ENCODE results near the gene ATF6.
"Not testable (repeated sequence)": the region's sequence is repeated elsewhere in the genome, so short reads cannot be mapped to it uniquely, and the experiment has no call there.

The ATF6 gene

GRCh38 chr1:161779393-161779792, 13.3 kb downstream of the ATF6 start:
- DNase-seq (ENCODE audit: low spot score) = no peak

- DNase-seq (ENCODE audit: low spot score) = no peak
Observed at GRCh38 chr1:161781995-161782394, 15.9 kb downstream of the ATF6 start.

GRCh38 chr1:161782886-161783285, 16.8 kb downstream of the ATF6 start:
- no peak for DNase-seq (ENCODE audit: low spot score)

GRCh38 chr1:161784968-161785367, 18.8 kb downstream of the ATF6 start:
- DNase-seq (ENCODE audit: low spot score) = no peak

GRCh38 chr1:161787355-161787754, 21.2 kb downstream of the ATF6 start:
- no peak for DNase-seq (ENCODE audit: low spot score)

- DNase-seq (ENCODE audit: low spot score) = no peak
Observed at GRCh38 chr1:161790587-161791317, 24.6 kb downstream of the ATF6 start.

- DNase-seq (ENCODE audit: low spot score) = peak; percentile 33
Observed at GRCh38 chr1:161791904-161792655, 26.0 kb downstream of the ATF6 start.

- DNase-seq (ENCODE audit: low spot score) = peak; percentile 91
Observed at GRCh38 chr1:161792740-161793139, 26.6 kb downstream of the ATF6 start.

GRCh38 chr1:161799792-161800191, 33.7 kb downstream of the ATF6 start:
- no peak for DNase-seq (ENCODE audit: low spot score)

GRCh38 chr1:161801955-161802354, 35.8 kb downstream of the ATF6 start:
- no peak for DNase-seq (ENCODE audit: low spot score)

GRCh38 chr1:161803181-161803580, 37.1 kb downstream of the ATF6 start:
- no peak for DNase-seq (ENCODE audit: low spot score)

- no peak for DNase-seq (ENCODE audit: low spot score)
Observed at GRCh38 chr1:161805399-161806197, 39.5 kb downstream of the ATF6 start.

- not testable (repeated sequence) for DNase-seq (ENCODE audit: low spot score)
Observed at GRCh38 chr1:161809202-161809601, 43.1 kb downstream of the ATF6 start.

- DNase-seq (ENCODE audit: low spot score) = not testable (repeated sequence)
Observed at GRCh38 chr1:161809656-161810055, 43.5 kb downstream of the ATF6 start.

- DNase-seq (ENCODE audit: low spot score) = no peak
Observed at GRCh38 chr1:161810780-161811179, 44.7 kb downstream of the ATF6 start.

- no peak for DNase-seq (ENCODE audit: low spot score)
Observed at GRCh38 chr1:161816201-161816600, 50.1 kb downstream of the ATF6 start.

- DNase-seq (ENCODE audit: low spot score) = no peak
Observed at GRCh38 chr1:161817176-161817730, 51.1 kb downstream of the ATF6 start.

- no peak for DNase-seq (ENCODE audit: low spot score)
Observed at GRCh38 chr1:161820914-161821313, 54.8 kb downstream of the ATF6 start.

- DNase-seq (ENCODE audit: low spot score) = no peak
Observed at GRCh38 chr1:161824618-161825017, 58.5 kb downstream of the ATF6 start.

- no peak for DNase-seq (ENCODE audit: low spot score)
Observed at GRCh38 chr1:161825831-161826230, 59.7 kb downstream of the ATF6 start.

GRCh38 chr1:161826478-161826877, 60.4 kb downstream of the ATF6 start:
- no peak for DNase-seq (ENCODE audit: low spot score)

- no peak for DNase-seq (ENCODE audit: low spot score)
Observed at GRCh38 chr1:161827786-161828185, 61.7 kb downstream of the ATF6 start.

Data from kidney capillary endothelial cell (primary cell).